ENCODE data around the gene ARPC4. TPM values are rescaled to one million over a fixed set of nuclear protein-coding genes. Genes with fewer than 3 reads are reported as not detected.

ARPC4 gene
- total and polyA plus RNA-seq, 4 experiments from 2014 or later: 164 to 287 (median 201) TPM

DNA sequence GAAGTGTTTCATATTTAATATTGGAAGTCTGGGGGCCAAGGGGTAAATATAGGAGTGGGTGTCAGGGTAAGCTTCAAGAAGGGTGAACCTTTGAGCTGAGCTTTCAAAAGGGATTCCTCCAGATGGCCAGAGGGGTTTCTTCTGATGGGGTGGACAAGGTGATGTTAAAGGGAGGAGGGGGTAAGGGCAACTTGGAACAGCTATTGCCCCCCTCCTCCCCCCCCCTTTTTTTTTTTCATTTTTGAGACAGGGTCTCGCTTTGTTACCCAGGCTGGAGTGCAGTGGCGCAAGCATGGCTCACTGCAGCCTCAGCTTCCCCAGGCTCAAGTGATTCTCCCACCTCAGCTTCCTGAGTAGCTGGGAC, 15.1 kb downstream of the ARPC4 start:
- Histone ChIP-seq H3K27ac (ENCODE audit: low read depth, low read length) (peak overlapping the region; percentile 74), H3K4me1 (ENCODE audit: insufficient read depth, low read length) (peaks cover 27% of the 10 kb centered on the region), H3K4me3 (ENCODE audit: low read length in 2 of 2) (no peak overlapping the region), H3K36me3 (ENCODE audit: insufficient read depth, low read length) (peaks cover 27% of the 10 kb centered on the region), H3K9me3 (ENCODE audit: control insufficient read depth in 1 of 2, low read length in 2 of 2) (no peaks in the 10 kb centered on the region), H3K27me3 (ENCODE audit: insufficient read depth, low read length) (no peaks in the 10 kb centered on the region)
- intact Hi-C loops (cut with micrococcal nuclease): loop anchor here (1.0 to 2.0 kb wide), 2 partner anchors 16 to 77 kb away; partner anchors contain the start of genes BRPF1 and TADA3
- H3K4me1 Mint-ChIP-seq: peaks cover 37 to 53% (median 41%) of the 10 kb centered on the region in 4 donors
- no peaks in the 10 kb centered on the region for H3K27me3 Mint-ChIP-seq
- ChIA-PET CTCF (ENCODE audit: partially characterized antibody) (interaction anchor here (0.7 to 3.2 kb wide), 10 partner anchors 10 to 139 kb away, joined by 3 to 15 read pairs (median 4); partner anchors contain the start of genes ARPC4, CRELD1 and TADA3), POLR2A (ENCODE audit: partially characterized antibody) (interaction anchor here (0.6 to 4.5 kb wide), 16 partner anchors 12 to 158 kb away, joined by 3 to 60 read pairs (median 4); partner anchors contain the start of genes ARPC4, CRELD1, IL17RE and MTMR14)
- no peaks in the 10 kb centered on the region for H3K9me3 Mint-ChIP-seq
- H3K27ac Mint-ChIP-seq: peak overlapping the region; percentile 67 to 99 (median 95)
- H3K36me3 Mint-ChIP-seq: peaks cover 28 to 54% of the 10 kb centered on the region in 2 donors
- no peak for DNase-seq
- peak overlapping the region in 6 of 8 donors; percentile 21 to 93 (median 91) for H3K4me3 Mint-ChIP-seq

DNA sequence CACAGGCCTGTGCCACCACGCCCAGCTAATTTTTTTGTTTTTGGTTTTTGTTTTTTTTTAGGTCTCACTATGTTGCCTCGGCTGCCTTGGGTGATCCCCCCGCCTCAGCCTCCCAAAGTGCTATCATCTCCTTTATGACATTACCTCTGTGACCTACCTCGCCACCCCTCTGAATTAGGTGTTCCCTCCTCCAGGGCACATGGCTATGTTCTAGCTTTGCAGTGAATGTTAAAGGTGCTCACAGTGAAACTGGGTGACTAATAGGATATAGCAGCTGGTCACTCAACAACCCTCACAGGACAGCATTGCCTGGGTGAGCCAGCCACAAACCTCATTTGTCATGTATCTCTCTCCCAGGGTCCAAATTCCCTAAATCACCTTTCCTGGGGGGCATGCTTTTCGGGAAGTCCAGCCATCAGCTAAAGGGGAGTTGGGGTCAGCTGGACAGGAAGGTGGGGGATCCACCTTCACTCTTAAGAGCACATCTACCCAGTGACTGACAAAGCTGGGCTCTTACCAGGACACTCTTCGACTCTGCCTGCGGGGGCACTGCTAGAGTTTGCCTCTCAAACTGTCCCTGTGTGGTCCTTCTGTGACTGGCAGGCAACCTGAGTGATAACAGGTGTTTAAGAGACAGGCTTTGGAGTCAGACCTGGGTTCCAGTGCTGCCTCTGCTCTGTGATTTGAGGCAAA, 15.6 kb downstream of the ARPC4 start:
- DNase-seq: peak; percentile 42 to 64 (median 43)
- H3K4me1 Mint-ChIP-seq: peaks cover 37 to 48% (median 41%) of the 10 kb centered on the region in 4 donors
- peaks cover 23 to 53% of the 10 kb centered on the region in 2 donors for H3K36me3 Mint-ChIP-seq
- peak overlapping the region; percentile 87 to 99 (median 98) for H3K27ac Mint-ChIP-seq
- H3K27ac ChIP-seq (ENCODE audit: low read depth, low read length): peak overlapping the region; percentile 74
- H3K27me3 ChIP-seq (ENCODE audit: insufficient read depth, low read length): no peaks in the 10 kb centered on the region
- H3K4me3 ChIP-seq (ENCODE audit: low read length in 2 of 2): peak overlapping the region in 1 of 2 donors; percentile 72
- intact Hi-C loops (cut with micrococcal nuclease): loop anchor here (1.0 to 2.0 kb wide), 3 partner anchors 16 to 78 kb away; partner anchors contain the start of genes BRPF1, RPUSD3 and TADA3
- CTCF ChIA-PET (ENCODE audit: partially characterized antibody): interaction anchor here (0.7 to 3.2 kb wide), 10 partner anchors 9 to 138 kb away, joined by 3 to 15 read pairs (median 4); partner anchors contain the start of genes ARPC4, CRELD1 and TADA3
- H3K9me3 Mint-ChIP-seq: no peaks in the 10 kb centered on the region
- no peaks in the 10 kb centered on the region for H3K27me3 Mint-ChIP-seq
- H3K4me1 ChIP-seq (ENCODE audit: insufficient read depth, low read length): peaks cover 27% of the 10 kb centered on the region
- H3K9me3 ChIP-seq (ENCODE audit: control insufficient read depth in 1 of 2, low read length in 2 of 2): no peaks in the 10 kb centered on the region
- POLR2A ChIA-PET (ENCODE audit: partially characterized antibody): interaction anchor here (0.6 to 4.5 kb wide), 21 partner anchors 8 to 159 kb away, joined by 3 to 60 read pairs (median 4); partner anchors contain the start of genes ARPC4, CRELD1, IL17RE and JAGN1
- H3K36me3 ChIP-seq (ENCODE audit: insufficient read depth, low read length): peaks cover 21% of the 10 kb centered on the region
- peak overlapping the region; percentile 91 to 93 (median 92) for H3K4me3 Mint-ChIP-seq

DNA sequence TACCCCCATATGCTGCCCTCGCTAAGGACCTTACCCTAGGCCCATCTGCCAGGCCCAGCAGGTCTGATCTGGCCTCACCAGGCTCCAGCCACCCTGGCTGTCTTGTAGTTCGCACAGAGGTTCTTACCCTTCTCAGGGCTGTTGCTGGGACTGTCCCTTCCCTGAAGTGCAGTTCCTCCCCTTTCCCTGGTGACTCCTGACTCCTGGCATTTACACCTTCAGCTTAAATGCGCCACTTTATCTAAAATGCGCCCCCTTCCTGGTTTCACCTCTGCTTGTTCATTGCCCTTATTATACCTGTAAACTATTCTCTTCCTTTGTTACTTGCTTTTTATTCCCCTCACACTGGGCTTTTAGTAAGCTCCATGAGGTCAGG, 16.3 kb downstream of the ARPC4 start:
- no peak for DNase-seq
- peak overlapping the region; percentile 72 for H3K4me3 ChIP-seq (ENCODE audit: low read length in 2 of 2)
- H3K27me3 ChIP-seq (ENCODE audit: insufficient read depth, low read length): no peaks in the 10 kb centered on the region
- CTCF ChIA-PET (ENCODE audit: partially characterized antibody): interaction anchor here (1.1 to 3.2 kb wide), 5 partner anchors 16 to 124 kb away, joined by 4 to 15 read pairs (median 5); partner anchors contain the start of genes ARPC4, CRELD1, OGG1 and TADA3
- no peaks in the 10 kb centered on the region for H3K27me3 Mint-ChIP-seq
- peak overlapping the region; percentile 87 to 99 (median 98) for H3K27ac Mint-ChIP-seq
- peaks cover 14% of the 10 kb centered on the region for H3K36me3 ChIP-seq (ENCODE audit: insufficient read depth, low read length)
- H3K9me3 Mint-ChIP-seq: no peaks in the 10 kb centered on the region
- peaks cover 15 to 46% of the 10 kb centered on the region in 2 donors for H3K36me3 Mint-ChIP-seq
- H3K4me3 Mint-ChIP-seq: peak overlapping the region; percentile 91 to 93 (median 92)
- peaks cover 27% of the 10 kb centered on the region for H3K4me1 ChIP-seq (ENCODE audit: insufficient read depth, low read length)
- intact Hi-C loops (cut with micrococcal nuclease): loop anchor here (1.0 to 2.0 kb wide), 2 partner anchors 35 to 78 kb away; partner anchors contain the start of genes BRPF1 and RPUSD3
- H3K27ac ChIP-seq (ENCODE audit: low read depth, low read length): peak overlapping the region; percentile 74
- H3K4me1 Mint-ChIP-seq: peaks cover 35 to 46% (median 41%) of the 10 kb centered on the region in 4 donors
- no peaks in the 10 kb centered on the region for H3K9me3 ChIP-seq (ENCODE audit: control insufficient read depth in 1 of 2, low read length in 2 of 2)
- POLR2A ChIA-PET (ENCODE audit: partially characterized antibody): interaction anchor here (0.7 to 4.5 kb wide), 24 partner anchors 9 to 160 kb away, joined by 3 to 60 read pairs (median 4); partner anchors contain the start of genes ARPC4, BRPF1, CRELD1 and JAGN1

DNA sequence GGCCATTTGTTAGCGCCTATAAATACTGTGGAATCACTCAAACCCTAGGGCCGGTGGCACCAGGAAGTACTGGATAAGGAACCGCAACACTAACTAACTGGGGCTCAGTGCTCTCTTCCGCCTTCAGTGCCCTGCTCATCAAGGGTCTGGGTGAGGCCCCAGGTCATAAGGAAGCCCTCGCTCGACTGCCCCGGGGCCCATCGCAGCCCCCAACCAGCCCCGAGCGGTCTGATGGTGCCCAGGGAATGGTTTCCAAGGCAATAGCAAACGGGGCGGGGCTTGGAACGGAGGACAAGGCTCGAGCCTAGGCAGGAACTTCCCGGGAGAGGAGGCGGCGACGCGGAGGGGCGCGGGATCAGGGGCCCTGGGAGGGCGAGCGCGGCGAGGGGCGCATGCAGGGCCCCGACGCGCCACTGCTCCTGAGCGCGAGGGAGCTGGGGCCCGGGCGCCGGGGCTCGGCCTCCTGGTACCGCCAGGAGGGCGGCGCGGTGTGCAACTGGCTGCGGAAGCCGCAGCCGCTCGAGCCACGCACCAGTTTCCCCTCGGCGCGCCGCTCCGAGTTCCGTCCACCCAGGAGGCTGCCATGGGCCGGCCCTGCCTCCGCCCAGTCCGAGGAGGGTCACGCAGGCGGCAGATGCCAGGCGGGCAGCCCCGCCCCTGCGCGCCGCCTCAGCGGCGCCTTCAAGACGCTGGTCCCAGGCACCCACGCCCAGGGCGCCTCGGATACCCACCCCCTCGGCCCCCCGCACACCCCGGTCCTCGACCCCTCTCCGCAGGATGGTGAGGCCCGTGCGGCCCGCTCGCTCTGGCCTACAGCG, 16.9 kb downstream of the ARPC4 start, which contains the start of gene TTLL3:
TSS of gene TTLL3 (plus strand) at position 648 of the 818 bp plus-strand sequence. CDS start 400 bp downstream, outside the sequence.
- DNase-seq: peak; percentile 34 to 62 (median 48)
- intact Hi-C loops (cut with micrococcal nuclease): loop anchor here (1.0 to 2.0 kb wide), 2 partner anchors 34 to 79 kb away; partner anchors contain the start of genes BRPF1 and RPUSD3
- Histone ChIP-seq H3K9me3 (ENCODE audit: control insufficient read depth in 1 of 2, low read length in 2 of 2) (no peaks in the 10 kb centered on the region), H3K4me1 (ENCODE audit: insufficient read depth, low read length) (peaks cover 27% of the 10 kb centered on the region), H3K4me3 (ENCODE audit: low read length in 2 of 2) (peak within 1 kb of the TSS; percentile 72), H3K27me3 (ENCODE audit: insufficient read depth, low read length) (no peaks in the 10 kb centered on the region), H3K36me3 (ENCODE audit: insufficient read depth, low read length) (peaks cover 8% of the 10 kb centered on the region), H3K27ac (ENCODE audit: low read depth, low read length) (peak within 1 kb of the TSS; percentile 74)
- Mint-ChIP-seq H3K9me3 (no peaks in the 10 kb centered on the region), H3K4me1 (peaks cover 35 to 46% (median 41%) of the 10 kb centered on the region in 4 donors), H3K27me3 (no peaks in the 10 kb centered on the region), H3K4me3 (peak within 1 kb of the TSS; percentile 91 to 94 (median 92)), H3K36me3 (peaks cover 10 to 40% of the 10 kb centered on the region in 2 donors), H3K27ac (peak within 1 kb of the TSS; percentile 87 to 99 (median 98))
- POLR2A ChIA-PET (ENCODE audit: partially characterized antibody): interaction anchor here (0.7 to 4.5 kb wide), 22 partner anchors 10 to 160 kb away, joined by 3 to 60 read pairs (median 4); partner anchors contain the start of genes ARPC4, BRPF1, CRELD1 and JAGN1
- CTCF ChIA-PET (ENCODE audit: partially characterized antibody): interaction anchor here (1.1 to 3.2 kb wide), 3 partner anchors 17 to 122 kb away, joined by 4 to 15 read pairs (median 4); partner anchors contain the start of genes ARPC4, OGG1 and TADA3

DNA sequence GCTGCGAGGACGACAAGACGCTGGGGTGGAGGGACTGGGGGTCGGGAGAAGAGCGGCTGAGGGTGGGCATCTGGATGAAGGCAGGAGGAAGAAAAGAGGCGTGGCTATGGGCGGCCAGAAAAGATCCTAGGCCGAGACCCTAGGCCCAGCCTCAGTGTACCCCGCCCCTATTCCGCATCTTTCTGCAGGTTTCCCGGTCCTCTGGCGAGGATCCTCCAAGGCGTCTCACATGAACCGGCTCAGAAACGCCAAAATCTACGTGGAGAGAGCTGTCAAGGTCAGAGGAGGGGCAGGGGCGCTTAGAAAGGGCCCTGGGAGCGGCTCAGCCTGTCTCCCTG, 17.5 kb downstream of the ARPC4 start:
- intact Hi-C loops (cut with micrococcal nuclease): no loop called here
- Mint-ChIP-seq H3K9me3 (no peaks in the 10 kb centered on the region), H3K36me3 (peaks cover 4 to 34% of the 10 kb centered on the region in 2 donors), H3K27ac (peak overlapping the region; percentile 17 to 89 (median 86)), H3K4me3 (peak overlapping the region; percentile 58 to 94 (median 82)), H3K27me3 (no peaks in the 10 kb centered on the region), H3K4me1 (peaks cover 35 to 46% (median 41%) of the 10 kb centered on the region in 4 donors)
- POLR2A ChIA-PET (ENCODE audit: partially characterized antibody): interaction anchor here (1.0 to 4.5 kb wide), 11 partner anchors 14 to 136 kb away, joined by 3 to 60 read pairs (median 5); partner anchors contain the start of genes ARPC4, CRELD1, JAGN1 and OGG1
- Histone ChIP-seq H3K36me3 (ENCODE audit: insufficient read depth, low read length) (peaks cover 4% of the 10 kb centered on the region), H3K4me3 (ENCODE audit: low read length in 2 of 2) (peak overlapping the region in 1 of 2 donors; percentile 72), H3K4me1 (ENCODE audit: insufficient read depth, low read length) (peaks cover 27% of the 10 kb centered on the region), H3K9me3 (ENCODE audit: control insufficient read depth in 1 of 2, low read length in 2 of 2) (no peaks in the 10 kb centered on the region), H3K27me3 (ENCODE audit: insufficient read depth, low read length) (no peaks in the 10 kb centered on the region), H3K27ac (ENCODE audit: low read depth, low read length) (peak overlapping the region; percentile 74)
- DNase-seq: no peak
- CTCF ChIA-PET (ENCODE audit: partially characterized antibody): interaction anchor here (1.1 kb wide), 1 partner anchor 61 kb away, joined by 4 read pairs; the partner anchor contains the start of gene OGG1

DNA sequence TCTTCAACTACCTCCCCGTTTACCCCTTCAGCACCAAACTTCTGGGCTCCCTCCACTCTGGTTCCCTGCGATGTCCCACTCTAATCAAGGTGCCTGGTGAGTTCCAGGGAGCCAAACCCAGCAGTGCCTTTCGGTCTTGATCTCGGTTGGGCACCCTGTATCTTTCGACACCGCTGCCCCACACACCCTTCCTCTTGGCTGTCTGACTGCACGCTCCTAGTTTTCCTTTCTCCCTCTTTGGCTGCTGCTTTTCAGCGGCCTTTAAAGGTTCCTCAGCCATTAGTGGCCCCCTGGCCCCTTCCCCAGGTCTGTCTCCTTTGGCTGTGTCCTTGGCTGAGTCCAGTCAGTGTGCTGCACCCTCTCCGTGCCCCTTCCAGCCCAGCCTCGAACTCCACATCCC, 18.0 kb downstream of the ARPC4 start:
- H3K4me3 Mint-ChIP-seq: peak overlapping the region; percentile 58 to 94 (median 82)
- H3K9me3 Mint-ChIP-seq: no peaks in the 10 kb centered on the region
- Histone ChIP-seq H3K4me3 (ENCODE audit: low read length in 2 of 2) (no peak overlapping the region), H3K9me3 (ENCODE audit: control insufficient read depth in 1 of 2, low read length in 2 of 2) (no peaks in the 10 kb centered on the region), H3K27ac (ENCODE audit: low read depth, low read length) (no peak overlapping the region), H3K27me3 (ENCODE audit: insufficient read depth, low read length) (no peaks in the 10 kb centered on the region), H3K36me3 (ENCODE audit: insufficient read depth, low read length) (no peaks in the 10 kb centered on the region), H3K4me1 (ENCODE audit: insufficient read depth, low read length) (peaks cover 27% of the 10 kb centered on the region)
- POLR2A ChIA-PET (ENCODE audit: partially characterized antibody): interaction anchor here (4.1 kb wide), 1 partner anchor 18 kb away, joined by 60 read pairs; the partner anchor contains the start of genes ARPC4 and TADA3
- H3K4me1 Mint-ChIP-seq: peaks cover 35 to 46% (median 40%) of the 10 kb centered on the region in 4 donors
- H3K27me3 Mint-ChIP-seq: no peaks in the 10 kb centered on the region
- DNase-seq: no peak
- H3K27ac Mint-ChIP-seq: peak overlapping the region; percentile 17 to 92 (median 86)
- peaks cover 4 to 29% of the 10 kb centered on the region in 2 donors for H3K36me3 Mint-ChIP-seq
- CTCF ChIA-PET (ENCODE audit: partially characterized antibody): no interaction called here
- intact Hi-C loops (cut with micrococcal nuclease): no loop called here

All from CD4-positive, alpha-beta memory T cell (primary cell).